Ishikawa (cell line): ENCODE data around the gene RAB22A.

ENCODE experiments used
- CEBPB ChIP-seq: IDR thresholded peaks from 2 replicates; pipeline ENCODE4 v1.6.1; 2012
- CREB1 ChIP-seq: IDR thresholded peaks from 2 replicates; pipeline ENCODE4 v1.6.1; 2012; ENCODE audit warnings: low read depth
- EP300 ChIP-seq: IDR thresholded peaks from 2 replicates; pipeline ENCODE4 v1.6.1; 2012; ENCODE audit warnings: borderline replicate concordance
- FOXM1 ChIP-seq: IDR thresholded peaks from 2 replicates; pipeline ENCODE4 v1.6.1; 2012; ENCODE audit warnings: low read depth, borderline replicate concordance
- MAX ChIP-seq: IDR thresholded peaks from 2 replicates; pipeline ENCODE4 v1.6.1; 2012
- NFIC ChIP-seq: IDR thresholded peaks from 2 replicates; pipeline ENCODE4 v1.6.1; 2012
- RAD21 ChIP-seq: IDR thresholded peaks from 2 replicates; pipeline ENCODE4 v1.6.1; 2012; ENCODE audit warnings: low read depth
- REST ChIP-seq: IDR thresholded peaks from 2 replicates; pipeline ENCODE4 v1.6.1; 2012; ENCODE audit warnings: low read depth, mild to moderate bottlenecking
- TAF1 ChIP-seq: IDR thresholded peaks from 2 replicates; pipeline ENCODE4 v1.6.1; 2012; ENCODE audit warnings: low read depth, mild to moderate bottlenecking
- USF1 ChIP-seq: IDR thresholded peaks from 2 replicates; pipeline ENCODE4 v1.6.1; 2012
- YY1 ChIP-seq: IDR thresholded peaks from 2 replicates; pipeline ENCODE4 v1.6.1; 2012; ENCODE audit warnings: low read depth
- ZBTB7A ChIP-seq: IDR thresholded peaks from 2 replicates; pipeline ENCODE4 v1.6.1; 2012; ENCODE audit warnings: low read depth

- TF ChIP-seq TAF1 (no peak), USF1 (no peak), CEBPB (no peak), FOXM1 (no peak), NFIC (no peak), CREB1 (no peak), MAX (no peak), ZBTB7A (no peak), RAD21 (no peak), REST (no peak), EP300 (no peak), YY1 (no peak)
These were observed 9.2 kb upstream of the RAB22A start for GRCh38 chr20:58300321-58300720.
